ENCODE results near the gene VTI1A. TPM values are rescaled to one million over a fixed set of nuclear protein-coding genes. Genes with fewer than 3 reads are reported as not detected.

Gene VTI1A
- polyA plus RNA-seq, 1 donor from 2014 or later = 28.7 TPM

DNA sequence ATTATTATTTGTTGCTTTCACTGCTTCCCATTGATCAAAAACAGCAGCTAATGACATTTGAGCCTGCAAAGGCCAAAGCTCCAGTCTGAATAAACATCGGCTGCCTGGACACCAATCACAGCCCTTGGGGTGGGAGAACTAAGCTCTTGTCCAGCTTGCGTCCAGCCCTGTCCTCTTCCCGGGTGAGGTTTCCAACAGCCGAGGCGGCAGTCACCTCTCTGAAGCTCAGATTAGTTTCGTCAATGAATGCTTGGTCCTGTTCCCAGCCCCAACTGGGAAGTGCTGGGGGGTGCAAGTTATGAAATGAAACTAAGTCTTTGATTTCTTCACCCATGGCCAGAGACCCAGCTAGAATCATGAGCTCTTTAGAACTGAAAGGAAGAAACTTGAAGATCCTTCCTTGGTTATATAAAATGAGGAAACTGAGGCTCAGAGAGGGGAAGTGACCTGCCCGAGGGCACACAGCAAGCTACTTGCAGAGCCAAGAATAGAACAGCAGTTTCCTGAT lies 389.0 kb downstream of the VTI1A start:
- Histone ChIP-seq H3K36me3 (ENCODE audit: insufficient read depth, low read length) (no peaks in the 10 kb centered on the region), H2AFZ (ENCODE audit: low read depth, low read length) (no peak overlapping the region), H3K4me3 (ENCODE audit: low read length) (no peak overlapping the region), H3F3A (ENCODE audit: insufficient read depth, low read length, poor library complexity, severe bottlenecking) (no peaks in the 10 kb centered on the region), H3K79me2 (replicated peaks; ENCODE audit: insufficient read depth, low read length) (no peaks in the 10 kb centered on the region), H3K27ac (ENCODE audit: low read length) (no peak overlapping the region), H3K9me2 (ENCODE audit: insufficient read depth, low read length) (no peaks in the 10 kb centered on the region), H3K9me3 (ENCODE audit: low read length) (no peaks in the 10 kb centered on the region), H3K27me3 (ENCODE audit: insufficient read depth, low read depth, low read length) (no peaks in the 10 kb centered on the region), H4K20me1 (ENCODE audit: insufficient read depth) (no peaks in the 10 kb centered on the region), H3K9ac (ENCODE audit: low read length) (no peak overlapping the region), H3K4me2 (ENCODE audit: low read length) (no peak overlapping the region)
- TF ChIP-seq SMC3 (conservative IDR thresholded peaks at IDR 0.05; ENCODE audit: poor library complexity) (no peak), RAD21 (conservative IDR thresholded peaks at IDR 0.05) (no peak), EZH2 (IDR thresholded peaks at IDR 0.05; ENCODE audit: borderline replicate concordance, insufficient read depth, low read length, poor library complexity, severe bottlenecking) (no peak), CTCF (IDR thresholded peaks at IDR 0.05; ENCODE audit: poor library complexity, severe bottlenecking) (no peak), MXI1 (conservative IDR thresholded peaks at IDR 0.05; ENCODE audit: poor library complexity, severe bottlenecking) (no peak), EP300 (conservative IDR thresholded peaks at IDR 0.05; ENCODE audit: poor library complexity, severe bottlenecking) (no peak)
- TF ChIP-seq, protein P1, sequence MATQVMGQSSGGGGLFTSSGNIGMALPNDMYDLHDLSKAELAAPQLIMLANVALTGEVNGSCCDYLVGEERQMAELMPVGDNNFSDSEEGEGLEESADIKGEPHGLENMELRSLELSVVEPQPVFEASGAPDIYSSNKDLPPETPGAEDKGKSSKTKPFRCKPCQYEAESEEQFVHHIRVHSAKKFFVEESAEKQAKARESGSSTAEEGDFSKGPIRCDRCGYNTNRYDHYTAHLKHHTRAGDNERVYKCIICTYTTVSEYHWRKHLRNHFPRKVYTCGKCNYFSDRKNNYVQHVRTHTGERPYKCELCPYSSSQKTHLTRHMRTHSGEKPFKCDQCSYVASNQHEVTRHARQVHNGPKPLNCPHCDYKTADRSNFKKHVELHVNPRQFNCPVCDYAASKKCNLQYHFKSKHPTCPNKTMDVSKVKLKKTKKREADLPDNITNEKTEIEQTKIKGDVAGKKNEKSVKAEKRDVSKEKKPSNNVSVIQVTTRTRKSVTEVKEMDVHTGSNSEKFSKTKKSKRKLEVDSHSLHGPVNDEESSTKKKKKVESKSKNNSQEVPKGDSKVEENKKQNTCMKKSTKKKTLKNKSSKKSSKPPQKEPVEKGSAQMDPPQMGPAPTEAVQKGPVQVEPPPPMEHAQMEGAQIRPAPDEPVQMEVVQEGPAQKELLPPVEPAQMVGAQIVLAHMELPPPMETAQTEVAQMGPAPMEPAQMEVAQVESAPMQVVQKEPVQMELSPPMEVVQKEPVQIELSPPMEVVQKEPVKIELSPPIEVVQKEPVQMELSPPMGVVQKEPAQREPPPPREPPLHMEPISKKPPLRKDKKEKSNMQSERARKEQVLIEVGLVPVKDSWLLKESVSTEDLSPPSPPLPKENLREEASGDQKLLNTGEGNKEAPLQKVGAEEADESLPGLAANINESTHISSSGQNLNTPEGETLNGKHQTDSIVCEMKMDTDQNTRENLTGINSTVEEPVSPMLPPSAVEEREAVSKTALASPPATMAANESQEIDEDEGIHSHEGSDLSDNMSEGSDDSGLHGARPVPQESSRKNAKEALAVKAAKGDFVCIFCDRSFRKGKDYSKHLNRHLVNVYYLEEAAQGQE (IDR thresholded peaks at IDR 0.05; ENCODE audit: borderline replicate concordance) = no peak

- H3K79me2 ChIP-seq (replicated peaks; ENCODE audit: insufficient read depth, low read length) = no peaks in the 10 kb centered on the region
- no peaks in the 10 kb centered on the region for H3K36me3 ChIP-seq (ENCODE audit: insufficient read depth, low read length)
- H3K4me2 ChIP-seq (ENCODE audit: low read length) = no peak overlapping the region
- H3K9ac ChIP-seq (ENCODE audit: low read length) = no peak overlapping the region
- no peaks in the 10 kb centered on the region for H3F3A ChIP-seq (ENCODE audit: insufficient read depth, low read length, poor library complexity, severe bottlenecking)
- H3K9me3 ChIP-seq (ENCODE audit: low read length) = no peaks in the 10 kb centered on the region
- no peak overlapping the region for H2AFZ ChIP-seq (ENCODE audit: low read depth, low read length)
- no peak overlapping the region for H3K27ac ChIP-seq (ENCODE audit: low read length)
- H3K27me3 ChIP-seq (ENCODE audit: insufficient read depth, low read depth, low read length) = no peaks in the 10 kb centered on the region
- H3K4me3 ChIP-seq (ENCODE audit: low read length) = no peak overlapping the region
- no peak for TF ChIP-seq EP300 (conservative IDR thresholded peaks at IDR 0.05; ENCODE audit: poor library complexity, severe bottlenecking)
- TF ChIP-seq RAD21 (conservative IDR thresholded peaks at IDR 0.05) = no peak
- TF ChIP-seq, protein P1 (IDR thresholded peaks at IDR 0.05; ENCODE audit: borderline replicate concordance) = no peak
- TF ChIP-seq TAF1 (IDR thresholded peaks at IDR 0.05; ENCODE audit: low read depth) = no peak
- no peak for TF ChIP-seq MXI1 (conservative IDR thresholded peaks at IDR 0.05; ENCODE audit: poor library complexity, severe bottlenecking)
- TF ChIP-seq POLR2AphosphoS5 (IDR thresholded peaks at IDR 0.05) = no peak
- TF ChIP-seq SMC3 (conservative IDR thresholded peaks at IDR 0.05; ENCODE audit: poor library complexity) = no peak
- TF ChIP-seq EZH2 (IDR thresholded peaks at IDR 0.05; ENCODE audit: borderline replicate concordance, insufficient read depth, low read length, poor library complexity, severe bottlenecking) = no peak
- no peak for TF ChIP-seq CTCF (IDR thresholded peaks at IDR 0.05; ENCODE audit: poor library complexity, severe bottlenecking)
- no peaks in the 10 kb centered on the region for H3K9me2 ChIP-seq (ENCODE audit: insufficient read depth, low read length)
- no peaks in the 10 kb centered on the region for H4K20me1 ChIP-seq (ENCODE audit: insufficient read depth)
Observed at GRCh38 chr10:112838784-112839481, 391.9 kb downstream of the VTI1A start.
